Smooth muscle cell (in vitro differentiated cells): Measurements from ENCODE around the gene EPHA5. TPM values are rescaled to one million over a fixed set of nuclear protein-coding genes. Genes with fewer than 3 reads are reported as not detected.

ENCODE experiments used
- DNase-seq: peaks from one replicate; lab custom pipeline; 2025; ENCODE audit not compliant: unreplicated experiment; lab: John Stamatoyannopoulos, UW
- H2AFZ ChIP-seq: fragments of 200-600 bp; sonication (generic); 2 replicates; pipeline ENCODE4 v1.6.0; 2016; ENCODE audit warnings: antibody characterized with exemption, low read depth, mild to moderate bottlenecking
- H3F3A ChIP-seq: fragments of 200-600 bp; sonication (generic); 2 replicates; pipeline ENCODE4 v1.6.0; 2017; ENCODE audit warnings: antibody characterized with exemption, low read depth
- H3K27ac ChIP-seq: fragments of 200-600 bp; sonication (generic); 2 replicates; pipeline ENCODE4 v1.5.1; 2016; ENCODE audit warnings: low read depth, mild to moderate bottlenecking
- H3K27me3 ChIP-seq: fragments of 200-600 bp; sonication (generic); 2 replicates; pipeline ENCODE4 v1.6.1; 2016; ENCODE audit warnings: low read depth, mild to moderate bottlenecking
- H3K36me3 ChIP-seq: fragments of 200-600 bp; sonication (generic); 2 replicates; pipeline ENCODE4 v1.5.1; 2016; ENCODE audit warnings: low read depth
- H3K4me1 ChIP-seq: fragments of 200-600 bp; sonication (generic); 2 replicates; pipeline ENCODE4 v1.5.1; 2016; ENCODE audit warnings: low read depth
- H3K4me2 ChIP-seq: fragments of 200-600 bp; sonication (generic); 2 replicates; pipeline ENCODE4 v1.6.0; 2016; ENCODE audit warnings: mild to moderate bottlenecking
- H3K4me3 ChIP-seq: fragments of 200-600 bp; sonication (generic); 2 replicates; pipeline ENCODE4 v1.5.1; 2016; ENCODE audit warnings: mild to moderate bottlenecking
- H3K79me2 ChIP-seq: fragments of 200-600 bp; sonication (generic); 2 replicates; pipeline ENCODE4 v1.6.0; 2016; ENCODE audit warnings: low read depth, mild to moderate bottlenecking
- H3K9ac ChIP-seq: fragments of 200-600 bp; sonication (generic); 2 replicates; pipeline ENCODE4 v1.6.0; 2016; ENCODE audit warnings: low read depth
- H3K9me3 ChIP-seq: fragments of 200-600 bp; sonication (generic); replicated peaks from 2 replicates; pipeline ENCODE4 v1.5.1; 2016; ENCODE audit warnings: low read depth
- H4K20me1 ChIP-seq: fragments of 200-600 bp; sonication (generic); 2 replicates; pipeline ENCODE4 v1.6.0; 2016; ENCODE audit warnings: low read depth
- WGBS: methylation state at CpG from one replicate; pipeline ENCODE4 v1.1.7; 2016; ENCODE audit warnings: low lambda C conversion rate; 5-methylcytosine and 5-hydroxymethylcytosine counted together
- polyA plus RNA-seq: library from polyadenylated mRNA; unstranded; fragments of >200 nt; fragmentation: Nextera tagmentation; extraction: Ambion mirVana; gene quantifications from 2 replicates; pipeline ENCODE4 v1.2.1, GENCODE V29; 2016
- total RNA-seq: library from RNA; depleted of rRNA; stranded (reverse); fragments of >200 nt; gene quantifications from 2 replicates; pipeline ENCODE4 v1.2.3, GENCODE V29; 2014
- TF ChIP-seq, protein P1 (sequence below): fragments of 200-600 bp; sonication (generic); IDR thresholded peaks from 2 replicates; pipeline ENCODE4 v1.5.1; 2017; ENCODE audit warnings: borderline replicate concordance, mild to moderate bottlenecking, antibody characterized with exemption; ENCODE audit not compliant: insufficient read depth, poor library complexity, severe bottlenecking

Gene EPHA5
- total and polyA plus RNA-seq, 2 experiments from 2014 or later: 0.04 TPM; not detected in 1

GRCh38 chr4:65668201-65669089, 1.8 kb downstream of the EPHA5 start:
- 4% methylated on average over 32 of the region's 32 CpGs for WGBS
- Histone ChIP-seq H3K4me3 (peak overlapping the region; percentile 62), H2AFZ (peak overlapping the region; percentile 85), H4K20me1 (no peaks in the 10 kb centered on the region), H3K27ac (no peak overlapping the region), H3K27me3 (peaks cover 91% of the 10 kb centered on the region), H3K79me2 (no peaks in the 10 kb centered on the region), H3K36me3 (no peaks in the 10 kb centered on the region), H3F3A (peaks cover 3% of the 10 kb centered on the region), H3K4me1 (peaks cover 30% of the 10 kb centered on the region), H3K9ac (no peak overlapping the region), H3K9me3 (no peaks in the 10 kb centered on the region), H3K4me2 (peak overlapping the region; percentile 89)
- DNase-seq: no peak
- TF ChIP-seq, protein P1, sequence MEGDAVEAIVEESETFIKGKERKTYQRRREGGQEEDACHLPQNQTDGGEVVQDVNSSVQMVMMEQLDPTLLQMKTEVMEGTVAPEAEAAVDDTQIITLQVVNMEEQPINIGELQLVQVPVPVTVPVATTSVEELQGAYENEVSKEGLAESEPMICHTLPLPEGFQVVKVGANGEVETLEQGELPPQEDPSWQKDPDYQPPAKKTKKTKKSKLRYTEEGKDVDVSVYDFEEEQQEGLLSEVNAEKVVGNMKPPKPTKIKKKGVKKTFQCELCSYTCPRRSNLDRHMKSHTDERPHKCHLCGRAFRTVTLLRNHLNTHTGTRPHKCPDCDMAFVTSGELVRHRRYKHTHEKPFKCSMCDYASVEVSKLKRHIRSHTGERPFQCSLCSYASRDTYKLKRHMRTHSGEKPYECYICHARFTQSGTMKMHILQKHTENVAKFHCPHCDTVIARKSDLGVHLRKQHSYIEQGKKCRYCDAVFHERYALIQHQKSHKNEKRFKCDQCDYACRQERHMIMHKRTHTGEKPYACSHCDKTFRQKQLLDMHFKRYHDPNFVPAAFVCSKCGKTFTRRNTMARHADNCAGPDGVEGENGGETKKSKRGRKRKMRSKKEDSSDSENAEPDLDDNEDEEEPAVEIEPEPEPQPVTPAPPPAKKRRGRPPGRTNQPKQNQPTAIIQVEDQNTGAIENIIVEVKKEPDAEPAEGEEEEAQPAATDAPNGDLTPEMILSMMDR: no peak

GRCh38 chr4:65667506-65668041, 2.7 kb downstream of the EPHA5 start:
- no peaks in the 10 kb centered on the region for H3K79me2 ChIP-seq
- H3K9me3 ChIP-seq: no peaks in the 10 kb centered on the region
- WGBS: 18% methylated on average over 10 of the region's 10 CpGs
- peak overlapping the region; percentile 89 for H3K4me2 ChIP-seq
- no peaks in the 10 kb centered on the region for H4K20me1 ChIP-seq
- TF ChIP-seq, protein P1: no peak
- no peak for DNase-seq
- H3K27me3 ChIP-seq: peaks cover 89% of the 10 kb centered on the region
- no peak overlapping the region for H2AFZ ChIP-seq
- no peak overlapping the region for H3K9ac ChIP-seq
- H3F3A ChIP-seq: peaks cover 3% of the 10 kb centered on the region
- H3K27ac ChIP-seq: no peak overlapping the region
- peak overlapping the region; percentile 62 for H3K4me3 ChIP-seq
- peaks cover 30% of the 10 kb centered on the region for H3K4me1 ChIP-seq
- H3K36me3 ChIP-seq: no peaks in the 10 kb centered on the region

GRCh38 chr4:65665771-65666523, 4.3 kb downstream of the EPHA5 start:
- Histone ChIP-seq H3F3A (peaks cover 3% of the 10 kb centered on the region), H4K20me1 (no peaks in the 10 kb centered on the region), H3K4me1 (peaks cover 28% of the 10 kb centered on the region), H3K79me2 (no peaks in the 10 kb centered on the region), H3K4me2 (no peak overlapping the region), H3K36me3 (no peaks in the 10 kb centered on the region), H3K9me3 (no peaks in the 10 kb centered on the region), H3K27me3 (peaks cover 73% of the 10 kb centered on the region), H3K9ac (no peak overlapping the region), H3K4me3 (no peak overlapping the region), H3K27ac (no peak overlapping the region), H2AFZ (no peak overlapping the region)
- DNase-seq: no peak
- TF ChIP-seq, protein P1: no peak
- WGBS: 39% methylated on average over 3 of the region's 3 CpGs
